K562 (cell line): ENCODE data around the gene COMMD4. TPM values are rescaled to one million over a fixed set of nuclear protein-coding genes. Genes with fewer than 3 reads are reported as not detected.

Source experiments
- KDM4B ChIP-seq, 2 experiments: fragments of 450-650 bp in 1 of 2; sonication (generic) in 1 of 2; IDR thresholded peaks; 2 replicates each; pipeline ENCODE4 v1.6.1; 2016 to 2017; ENCODE audit warnings: borderline replicate concordance in 2 of 2, antibody characterized with exemption in 1 of 2, low read depth in 1 of 2, mild to moderate bottlenecking in 1 of 2
- MYBL2 ChIP-seq, 2 experiments: fragments of 450-650 bp in 1 of 2; sonication (generic) in 1 of 2; formaldehyde crosslinking in 1 of 2; IDR thresholded peaks; 2 replicates each; pipeline versions ENCODE4 v1.6.1 to v1.8.1; 2017 to 2022; ENCODE audit warnings: borderline replicate concordance in 1 of 2, inconsistent platforms in 1 of 2, low read depth in 1 of 2, mild to moderate bottlenecking in 1 of 2, missing genetic modification reagents in 1 of 2, moderate library complexity in 1 of 2
- NONO ChIP-seq, 2 experiments: fragments of 200-400 bp in 1 of 2; fragments of 450-650 bp in 1 of 2; formaldehyde crosslinking in 1 of 2; IDR thresholded peaks; 2 replicates each; pipeline ENCODE4 v1.6.1; 2017; ENCODE audit warnings: low read depth in 2 of 2, mild to moderate bottlenecking in 2 of 2, moderate library complexity in 2 of 2, low read length in 1 of 2
- POLR2G ChIP-seq: fragments of 200-400 bp; formaldehyde crosslinking; IDR thresholded peaks from 2 replicates; pipeline ENCODE4 v1.6.1; 2017; ENCODE audit warnings: low read depth, mild to moderate bottlenecking, antibody characterized with exemption, low read length, moderate library complexity
- TAF1 ChIP-seq: IDR thresholded peaks from 2 replicates; pipeline ENCODE4 v1.6.1; 2011; ENCODE audit warnings: mild to moderate bottlenecking, low read length, moderate library complexity; ENCODE audit not compliant: insufficient read depth, control insufficient read depth, severe bottlenecking; ENCODE audit errors: extremely low read depth
- ZBTB7A ChIP-seq: IDR thresholded peaks from 2 replicates; pipeline ENCODE4 v1.6.1; 2011; ENCODE audit warnings: low read depth, mild to moderate bottlenecking, low read length, moderate library complexity, borderline replicate concordance; ENCODE audit not compliant: control insufficient read depth
- polyA plus RNA-seq, 8 experiments: library from polyadenylated mRNA; depleted of rRNA in 4 of 8; stranded (reverse) in 5 of 8; unstranded in 3 of 8; fragments of >200 nt; fragmentation: Nextera tagmentation in 2 of 8; fragmentation: Illumina TruSeq in 1 of 8; extraction: Ambion mirVana in 2 of 8; extraction: Trizol in 1 of 8; gene quantifications; 2 replicates each; pipeline versions ENCODE4 v1.2.1 to v1.2.3, GENCODE V29; 2011 to 2014; ENCODE audit warnings: inconsistent platforms in 1 of 8, missing spikeins in 1 of 8
- total RNA-seq, 7 experiments: library from RNA; depleted of rRNA in 6 of 7; stranded (reverse); fragments of >200 nt in 6 of 7; fragmentation: Illumina TruSeq in 2 of 7; extraction: Trizol in 2 of 7; gene quantifications; 2 replicates each; pipeline versions ENCODE4 v1.2.1 to v1.2.3, GENCODE V29; 2011 to 2021; ENCODE audit warnings: low replicate concordance in 1 of 7
- TF ChIP-seq, protein P1 (sequence below): fragments of 200-800 bp; sonication (Bioruptor generic); IDR thresholded peaks from 2 replicates; pipeline ENCODE4 v1.6.1; 2017; ENCODE audit warnings: missing genetic modification characterization, missing compliant biosample characterization

The COMMD4 gene
- total and polyA plus RNA-seq, 9 of the 15 experiments (the other 6 are each of a cell fraction or from before 2014, with no cell fraction given) = 20.4 to 140 (median 63.9) TPM

DNA sequence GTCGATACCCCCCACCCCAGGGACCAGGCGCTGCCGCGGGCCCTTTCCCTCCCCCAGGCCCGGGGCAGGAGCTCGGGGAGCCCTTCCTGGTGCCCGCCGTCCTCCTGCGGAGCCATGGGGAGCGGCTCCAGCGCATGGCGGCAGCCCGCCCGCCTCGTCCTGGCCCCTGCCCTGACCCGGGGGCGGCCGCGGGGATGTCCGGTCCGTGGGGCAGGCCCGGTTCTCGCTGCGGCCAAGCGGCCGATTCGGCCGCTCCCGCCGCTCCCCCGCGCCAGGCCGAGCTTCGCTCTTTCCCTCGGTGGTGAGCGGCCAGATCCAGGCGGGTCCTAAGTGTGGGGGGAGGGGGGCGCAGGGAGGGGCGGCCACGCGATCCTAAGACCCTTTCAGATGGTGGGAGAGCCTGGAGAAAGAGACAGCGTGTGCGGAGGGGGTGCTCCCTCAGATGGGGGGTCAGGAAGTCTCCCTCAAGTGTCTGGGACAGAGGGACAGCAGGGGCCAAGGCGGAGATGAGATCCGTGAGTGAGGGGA, 12.2 kb downstream of the COMMD4 start (continued):
- TF ChIP-seq, protein P1, sequence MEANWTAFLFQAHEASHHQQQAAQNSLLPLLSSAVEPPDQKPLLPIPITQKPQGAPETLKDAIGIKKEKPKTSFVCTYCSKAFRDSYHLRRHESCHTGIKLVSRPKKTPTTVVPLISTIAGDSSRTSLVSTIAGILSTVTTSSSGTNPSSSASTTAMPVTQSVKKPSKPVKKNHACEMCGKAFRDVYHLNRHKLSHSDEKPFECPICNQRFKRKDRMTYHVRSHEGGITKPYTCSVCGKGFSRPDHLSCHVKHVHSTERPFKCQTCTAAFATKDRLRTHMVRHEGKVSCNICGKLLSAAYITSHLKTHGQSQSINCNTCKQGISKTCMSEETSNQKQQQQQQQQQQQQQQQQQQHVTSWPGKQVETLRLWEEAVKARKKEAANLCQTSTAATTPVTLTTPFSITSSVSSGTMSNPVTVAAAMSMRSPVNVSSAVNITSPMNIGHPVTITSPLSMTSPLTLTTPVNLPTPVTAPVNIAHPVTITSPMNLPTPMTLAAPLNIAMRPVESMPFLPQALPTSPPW (CRISPR knock-in tag) = peak; percentile 38; the same call in 1 of the 2 replicates
- TF ChIP-seq MYBL2 (IDR thresholded peaks at IDR 0.05; ENCODE audit: low read depth) (no peak), MYBL2 (CRISPR knock-in tag; IDR thresholded peaks at IDR 0.05; ENCODE audit: borderline replicate concordance) (no peak), NONO (IDR thresholded peaks at IDR 0.05; ENCODE audit: low read depth in 2 of 2, low read length in 1 of 2) (peak in 1 of 2 experiments; percentile 41; a peak in 1 of 4 replicates), POLR2G (peak; percentile 11; the same call in 1 of the 2 replicates), TAF1 (peak; percentile 36), ZBTB7A (peak; percentile 37; the same call in 1 of the 2 replicates), KDM4B (IDR thresholded peaks at IDR 0.05; ENCODE audit: borderline replicate concordance in 2 of 2, low read depth in 1 of 2) (no peak)
